ENCODE measurements around the gene PQBP1.
A peak's percentile ranks its signal among the peaks of the same experiment; 100 is the strongest.

The PQBP1 gene

DNA sequence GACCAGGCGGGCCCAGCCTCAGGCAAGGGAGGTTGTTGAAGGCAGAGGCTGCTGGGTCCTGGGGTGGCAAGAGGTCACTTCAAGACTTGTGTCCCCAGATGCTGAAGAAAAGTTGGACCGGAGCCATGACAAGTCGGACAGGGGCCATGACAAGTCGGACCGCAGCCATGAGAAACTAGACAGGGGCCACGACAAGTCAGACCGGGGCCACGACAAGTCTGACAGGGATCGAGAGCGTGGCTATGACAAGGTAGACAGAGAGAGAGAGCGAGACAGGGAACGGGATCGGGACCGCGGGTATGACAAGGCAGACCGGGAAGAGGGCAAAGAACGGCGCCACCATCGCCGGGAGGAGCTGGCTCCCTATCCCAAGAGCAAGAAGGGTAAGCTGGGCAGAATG, 4.4 kb downstream of the PQBP1 start:
- no peak for DNase-seq (ENCODE audit: low spot score)

DNA sequence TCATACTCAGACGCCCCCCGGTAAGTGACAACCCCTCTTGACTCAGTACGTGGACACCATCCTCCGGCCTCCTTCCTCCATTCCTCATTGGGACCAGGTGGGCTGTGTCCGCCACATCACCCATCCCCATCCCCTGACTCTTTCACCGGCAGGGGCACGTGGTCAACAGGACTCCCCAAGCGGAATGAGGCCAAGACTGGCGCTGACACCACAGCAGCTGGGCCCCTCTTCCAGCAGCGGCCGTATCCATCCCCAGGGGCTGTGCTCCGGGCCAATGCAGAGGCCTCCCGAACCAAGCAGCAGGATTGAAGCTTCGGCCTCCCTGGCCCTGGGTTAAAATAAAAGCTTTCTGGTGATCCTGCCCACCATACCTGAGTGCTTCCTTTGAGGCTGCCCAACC, 5.0 kb downstream of the PQBP1 start:
- DNase-seq (ENCODE audit: low spot score), result no peak

DNA sequence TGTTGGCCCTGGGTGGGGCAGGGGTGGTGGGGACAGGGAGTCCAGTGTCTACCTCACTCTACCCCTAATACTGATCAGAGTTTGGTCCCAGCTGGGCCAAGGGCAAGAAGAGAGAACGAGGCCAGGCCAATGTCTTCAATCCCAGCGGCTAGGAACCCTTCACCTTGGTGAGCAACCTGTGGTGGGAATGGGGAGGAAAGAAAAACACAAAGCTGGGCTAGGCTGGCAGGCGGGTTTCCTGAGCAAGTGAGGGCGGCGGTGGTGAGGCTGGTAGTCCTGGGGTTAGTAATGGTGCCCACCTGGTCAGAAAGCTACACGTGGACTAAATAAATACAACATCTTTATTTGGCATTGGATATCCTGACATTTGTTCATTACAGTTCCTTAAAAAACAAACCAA, 5.6 kb downstream of the PQBP1 start:
- DNase-seq (ENCODE audit: low spot score), result no peak

DNA sequence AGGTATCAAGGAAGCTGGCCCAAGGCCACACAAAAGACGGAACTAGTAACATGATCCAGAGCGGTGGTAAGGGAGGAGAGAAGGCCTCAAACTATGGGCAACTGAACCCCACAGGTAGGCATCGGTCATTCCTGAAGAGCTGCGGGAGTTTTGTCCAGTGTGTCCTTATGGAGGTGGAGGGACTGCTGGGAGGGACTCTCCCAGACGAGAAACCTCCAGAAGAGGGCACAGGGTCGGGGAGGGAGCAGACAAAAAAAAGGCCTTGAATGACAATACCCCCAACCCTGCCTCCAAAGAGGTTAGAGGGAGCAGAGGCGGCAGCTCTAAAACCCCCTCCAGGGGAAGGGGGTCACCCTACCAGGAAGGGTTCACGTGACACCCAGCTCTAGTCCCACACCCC, 6.5 kb downstream of the PQBP1 start:
- no peak for DNase-seq (ENCODE audit: low spot score)

DNA sequence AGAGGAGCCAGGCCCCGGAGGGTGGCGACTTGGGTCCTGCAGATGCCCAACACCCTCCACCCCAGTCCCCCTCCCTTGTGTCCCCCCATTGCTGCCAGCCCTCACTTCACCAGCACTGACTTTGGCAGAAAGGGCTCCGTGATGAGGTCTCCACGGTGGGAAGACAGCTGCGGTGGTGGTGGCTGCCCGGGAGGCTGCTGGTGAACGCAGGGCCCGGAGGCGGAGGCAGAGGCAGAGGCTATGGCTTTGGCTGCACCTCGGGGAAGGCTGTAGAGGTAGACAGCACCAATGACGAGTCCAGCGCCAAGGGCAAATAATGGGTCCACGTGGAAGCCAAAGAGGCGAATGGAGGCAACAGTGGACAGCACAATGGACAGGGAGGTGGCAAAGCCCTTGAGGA, 6.9 kb downstream of the PQBP1 start:
- no peak for DNase-seq (ENCODE audit: low spot score)

DNA sequence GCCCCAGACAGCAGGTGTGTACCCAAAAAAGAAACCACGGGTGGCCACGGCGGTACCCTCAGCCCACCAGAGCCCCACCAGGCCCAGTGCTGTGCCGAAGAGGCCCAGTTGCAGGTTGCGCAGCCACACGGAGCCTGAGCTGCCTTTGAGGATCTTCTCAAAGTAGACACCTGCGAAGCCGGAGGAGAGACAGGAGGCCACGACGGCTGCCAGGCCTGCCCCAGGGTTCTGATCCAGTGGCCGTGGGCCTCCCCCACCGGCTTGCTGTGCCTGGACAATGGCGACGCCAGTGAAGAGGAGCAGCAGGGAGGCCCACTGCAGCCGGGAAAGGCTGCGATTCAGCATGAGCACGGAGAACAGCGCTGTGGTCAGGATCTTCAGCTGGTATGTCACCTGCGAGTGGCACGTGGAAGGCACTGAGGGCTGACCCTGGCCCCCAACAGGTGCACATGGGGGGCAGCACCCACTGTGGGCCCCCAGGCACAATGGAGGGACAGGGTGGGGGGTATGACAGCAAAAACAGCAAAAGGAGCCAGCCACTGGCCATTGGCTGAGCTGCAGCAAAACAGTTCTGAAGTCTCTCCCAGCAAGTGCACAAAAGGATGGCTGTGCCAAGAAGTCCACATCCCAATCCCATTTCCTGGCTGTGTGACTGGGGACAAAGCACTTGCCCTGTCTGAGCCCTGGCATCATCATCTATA, 7.5 kb downstream of the PQBP1 start:
- no peak for DNase-seq (ENCODE audit: low spot score)

DNA sequence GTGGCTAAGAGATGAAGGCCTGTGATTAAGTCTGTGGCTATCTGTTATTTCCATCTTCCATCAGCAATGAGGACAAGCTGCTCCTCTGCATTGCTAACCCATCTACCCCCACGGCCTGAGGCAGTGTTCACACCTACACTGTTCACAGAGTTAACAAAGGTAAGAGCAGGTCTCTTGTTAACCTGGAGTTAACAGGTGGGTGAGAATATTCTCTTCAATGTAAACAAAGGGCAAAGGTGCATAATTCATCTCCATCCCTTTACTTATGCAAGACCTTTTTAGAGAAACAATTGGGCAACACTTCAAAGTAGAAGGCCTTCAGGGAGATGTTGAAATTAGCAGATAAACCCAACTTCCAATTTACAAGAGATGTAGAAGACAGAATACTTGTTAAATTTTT, 10.9 kb downstream of the PQBP1 start:
- DNase-seq (ENCODE audit: low spot score), result no peak

DNA sequence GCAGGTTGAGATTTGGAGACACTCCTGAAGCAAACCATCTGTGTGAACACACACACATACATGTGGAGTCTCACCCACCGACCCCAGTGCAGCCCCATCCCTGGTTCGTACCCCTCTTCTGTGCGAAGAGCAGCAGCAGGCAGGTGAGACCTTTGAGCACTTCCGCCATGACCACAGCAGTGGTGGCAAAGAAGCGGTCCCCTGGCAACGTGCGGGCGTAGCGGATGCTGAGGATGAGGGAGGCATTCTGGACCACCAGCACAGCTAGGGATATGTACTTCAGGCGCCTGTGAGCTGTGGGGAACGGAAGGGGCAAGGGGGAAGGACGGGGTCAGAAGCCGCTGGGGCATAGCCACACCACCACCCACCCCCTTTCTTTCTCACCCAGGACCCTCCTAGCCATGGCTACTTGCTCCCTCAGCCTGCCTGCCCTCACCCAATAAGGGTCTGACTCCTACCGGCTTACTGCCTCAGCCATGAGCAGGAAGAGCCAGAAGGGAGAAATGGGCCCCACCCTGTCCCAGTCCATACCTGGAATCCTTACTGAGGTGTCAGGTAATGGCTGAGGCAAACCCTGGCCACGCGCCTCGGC, 12.1 kb downstream of the PQBP1 start:
- DNase-seq (ENCODE audit: low spot score), result no peak

DNA sequence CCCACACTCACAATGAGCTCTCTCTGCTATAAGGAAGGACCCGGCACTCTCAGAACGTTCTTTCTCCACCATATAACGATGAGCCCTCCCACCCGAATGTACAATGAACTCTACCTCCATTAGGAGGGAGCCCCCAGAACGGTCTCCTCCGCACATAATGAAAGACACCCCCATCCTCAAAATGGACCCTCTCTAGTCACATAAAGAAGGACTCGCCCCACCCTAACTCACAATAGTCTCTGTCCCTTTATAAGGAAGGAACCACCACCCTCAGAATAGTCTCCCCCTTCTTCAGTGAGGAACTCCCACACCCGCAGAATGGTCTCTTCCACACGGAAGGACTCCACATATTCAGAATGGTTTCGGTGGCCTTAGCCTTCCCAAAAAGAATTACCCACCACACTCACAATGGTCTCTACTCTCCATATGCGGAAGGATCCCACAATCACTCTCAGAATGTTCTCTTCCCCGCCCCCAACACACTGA, 13.2 kb downstream of the PQBP1 start:
- DNase-seq (ENCODE audit: low spot score), result no peak

DNA sequence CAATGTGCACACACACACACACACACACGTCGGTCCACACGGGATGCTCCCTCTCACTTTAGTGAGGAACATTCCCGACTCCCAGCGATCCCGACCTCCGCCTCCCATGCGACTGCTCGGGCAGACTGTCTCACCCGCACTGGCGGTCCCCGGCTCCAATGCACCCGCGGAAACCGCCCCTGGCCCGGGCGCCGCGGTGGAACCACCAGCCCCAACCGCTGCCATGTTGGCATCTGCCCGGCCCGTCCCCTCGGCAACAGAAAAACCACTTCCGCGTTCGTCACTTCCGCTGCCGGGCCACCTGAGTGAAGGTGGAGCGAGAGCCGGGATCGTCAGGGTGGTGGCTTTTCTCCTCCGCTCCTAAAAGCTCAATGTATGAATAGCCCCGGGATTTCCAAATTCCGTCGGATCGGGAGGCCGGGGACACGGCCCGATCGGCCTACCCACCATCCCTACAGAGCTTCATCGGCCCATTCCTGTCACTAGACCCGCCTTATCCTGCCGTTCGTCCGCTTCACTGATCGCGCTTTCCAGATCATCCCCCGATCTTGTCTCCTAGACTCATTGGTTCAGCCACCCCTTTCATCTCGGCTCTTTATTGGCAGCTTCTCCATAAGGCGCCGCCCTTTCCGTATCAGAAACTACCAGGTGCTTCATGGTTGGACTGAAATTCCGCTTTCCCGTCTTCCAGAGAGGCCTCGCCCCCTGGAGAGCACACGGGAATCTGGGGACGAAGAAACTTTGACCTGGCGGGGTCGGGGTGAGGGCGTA, 13.9 kb downstream of the PQBP1 start, which contains the start of gene SLC35A2:
Gene SLC35A2 (minus strand): TSS at position 235 of the 771 bp plus-strand sequence. CDS start 10 bp downstream, at position 225.
- DNase-seq (ENCODE audit: low spot score), result peak; percentile 87

DNA sequence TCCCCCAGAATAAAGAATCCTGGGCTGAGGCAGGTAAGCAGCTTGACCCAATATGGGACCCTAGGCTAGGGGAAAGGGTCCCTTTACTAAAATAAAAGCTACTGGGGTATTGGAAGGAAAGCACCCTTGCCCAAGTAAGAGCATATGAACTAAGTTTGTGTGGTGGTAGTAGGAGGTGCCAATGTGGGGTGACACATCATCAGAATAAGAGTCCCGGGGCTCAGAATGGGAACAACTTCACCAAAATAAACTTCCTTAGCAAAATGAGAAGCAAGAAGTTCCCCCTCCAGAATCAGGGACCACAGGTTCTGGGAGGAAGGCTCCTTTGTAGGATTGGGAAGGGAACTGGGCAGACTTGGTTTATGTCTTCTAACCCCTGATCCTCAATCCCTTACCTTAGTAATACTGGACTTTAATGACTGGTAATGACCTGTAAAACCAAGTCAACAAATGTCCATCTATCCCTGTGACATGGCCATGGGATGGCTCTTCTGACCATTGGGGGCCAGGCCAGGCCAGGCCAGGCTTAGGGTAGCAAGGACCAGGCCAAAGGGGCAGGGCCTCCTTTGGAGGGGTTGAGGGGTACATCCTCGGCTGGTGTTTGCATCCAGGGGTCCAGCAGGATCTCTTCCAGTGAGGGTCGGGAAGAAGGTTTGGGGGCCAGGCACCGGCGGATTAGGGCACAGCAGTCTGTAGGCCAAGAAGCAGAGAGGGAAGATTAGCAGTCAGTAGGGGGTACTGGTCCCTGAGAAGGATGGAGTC, 16.1 kb downstream of the PQBP1 start:
- no peak for DNase-seq (ENCODE audit: low spot score)

DNA sequence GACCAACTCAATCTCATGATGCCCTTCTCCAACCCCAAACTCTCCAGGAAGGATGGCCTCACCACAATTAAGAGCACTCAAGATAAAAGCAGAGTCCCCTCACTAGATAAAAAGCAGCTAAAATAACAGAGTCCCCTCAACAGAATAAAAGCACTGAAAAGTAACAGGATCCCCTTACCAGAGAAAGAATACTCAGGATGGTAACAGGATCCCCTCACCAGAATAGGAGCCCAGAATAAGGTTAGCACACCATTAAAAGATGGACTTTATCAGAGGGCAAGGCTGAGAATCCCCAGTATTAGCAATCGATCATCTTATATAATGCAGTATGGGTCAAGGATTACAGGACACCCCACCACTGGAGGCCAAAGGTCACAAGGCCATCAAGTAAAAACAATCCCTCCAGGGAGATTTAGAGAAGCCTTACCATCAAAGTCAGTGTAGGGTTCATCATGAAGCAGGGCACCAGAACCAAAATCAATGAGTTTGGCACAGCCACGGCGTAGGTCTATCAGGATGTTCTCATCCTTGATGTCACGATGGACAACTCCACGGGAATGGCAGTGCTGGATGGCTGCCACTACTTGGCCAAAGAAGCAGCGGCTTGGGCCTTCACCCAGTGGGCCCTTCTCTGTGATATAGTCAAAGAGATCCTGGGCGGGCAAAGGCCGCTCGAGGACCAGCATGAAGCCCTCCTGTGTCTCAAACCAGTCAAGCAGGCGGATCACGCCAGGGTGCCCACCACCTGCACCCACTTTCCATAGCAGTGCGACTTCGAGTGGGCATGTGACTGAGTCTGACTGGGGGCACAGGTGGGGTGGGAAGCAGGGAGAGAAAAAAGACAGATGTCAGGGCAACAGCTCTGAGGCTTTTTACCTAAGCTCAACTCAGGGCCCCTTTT, 17.1 kb downstream of the PQBP1 start:
- no peak for DNase-seq (ENCODE audit: low spot score)

DNA sequence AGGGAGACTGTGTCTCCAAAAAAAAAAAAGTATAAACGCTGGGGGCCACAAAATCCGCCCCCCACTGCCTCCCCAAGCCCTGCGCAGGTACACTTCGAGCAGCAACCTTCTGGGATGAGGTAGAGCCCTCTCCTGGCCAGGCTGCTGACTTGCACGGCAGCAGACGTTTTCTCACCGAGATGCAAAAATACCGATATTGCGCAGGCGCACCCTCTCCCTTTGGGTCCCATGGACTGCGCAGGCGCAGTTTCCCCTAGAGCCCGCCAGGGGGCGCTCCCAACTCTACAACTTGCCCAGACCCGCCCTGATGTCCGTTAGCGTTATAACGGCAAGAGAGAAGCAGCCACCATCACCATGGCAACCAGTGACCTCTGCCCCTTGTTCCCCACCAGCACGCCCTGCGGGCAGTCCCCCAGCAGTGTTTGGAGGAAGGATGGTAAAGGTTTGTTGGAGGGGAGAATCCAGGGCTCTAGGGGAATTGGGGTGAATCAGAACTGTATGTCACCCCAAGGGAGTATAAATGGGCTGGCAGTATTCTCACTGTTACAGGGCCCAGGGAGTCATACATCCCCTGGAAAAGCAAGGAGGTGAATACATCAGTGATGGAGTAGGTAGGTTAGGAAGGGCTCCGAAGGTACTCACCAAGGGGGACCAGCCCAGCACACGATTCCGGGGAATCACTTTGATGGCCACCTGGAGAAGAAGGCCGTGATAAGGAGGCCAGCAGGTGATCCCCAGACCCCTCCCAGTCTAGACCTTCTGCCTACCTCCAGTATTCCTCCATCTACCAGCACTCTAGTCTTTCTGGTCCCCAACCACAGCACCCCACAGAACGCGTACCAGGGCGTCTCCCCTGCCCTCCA, 19.6 kb downstream of the PQBP1 start:
- peak; percentile 92 for DNase-seq (ENCODE audit: low spot score)

DNA sequence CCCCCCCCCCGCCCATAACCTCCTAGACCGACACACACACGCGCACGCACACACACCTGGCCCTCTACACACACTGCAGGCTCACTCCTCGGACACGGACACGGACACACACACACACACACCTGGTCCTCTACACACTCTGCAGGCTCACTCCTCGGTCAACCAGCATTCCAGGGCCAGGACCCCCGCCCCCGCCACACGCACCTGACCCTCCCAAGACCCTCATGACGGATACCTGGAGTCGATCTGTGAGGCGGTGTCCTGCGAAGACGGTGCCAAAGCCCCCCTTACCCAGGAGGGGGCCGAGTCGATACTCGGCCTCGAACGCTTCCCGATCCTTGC, 20.5 kb downstream of the PQBP1 start:
- DNase-seq (ENCODE audit: low spot score), result no peak

DNA sequence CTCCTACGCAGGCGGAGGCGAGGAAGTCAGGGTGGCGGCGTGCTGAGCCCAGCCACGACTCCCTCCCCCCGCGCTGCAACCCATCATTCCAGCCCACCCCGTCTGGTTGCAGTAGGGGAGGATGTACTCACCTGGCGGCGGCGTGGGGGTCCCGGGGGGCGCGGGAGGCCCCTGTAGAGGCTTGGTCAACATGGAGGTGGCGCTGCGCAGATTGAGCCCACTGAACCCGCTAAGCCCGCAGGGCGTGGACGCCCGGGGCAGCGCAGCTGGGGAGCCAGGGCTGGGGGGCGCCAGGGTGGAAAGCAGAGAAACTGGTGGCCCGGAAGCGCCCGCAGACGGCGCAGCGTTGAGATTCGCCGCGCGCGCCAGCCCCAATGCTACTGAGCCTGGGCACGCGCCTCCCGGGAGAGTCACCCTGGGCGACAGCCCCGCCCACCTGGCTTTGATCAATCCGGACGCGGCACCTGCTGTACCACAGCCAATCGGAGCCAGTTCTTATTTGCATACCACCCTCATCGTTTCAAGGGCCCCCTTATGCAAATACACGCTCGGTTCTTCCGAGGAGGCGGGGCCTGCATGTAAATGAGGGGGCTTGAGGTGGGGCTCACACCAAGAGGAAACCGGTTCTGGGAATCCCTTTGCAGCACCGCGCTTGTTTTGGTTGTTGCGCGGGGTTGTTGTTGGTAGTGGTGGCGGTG, 21.1 kb downstream of the PQBP1 start, which contains the start of gene PIM2:
Gene PIM2 (minus strand): TSS at position 382 of the 698 bp plus-strand sequence. CDS start 190 bp downstream, at position 192.
- DNase-seq (ENCODE audit: low spot score), result peak; percentile 96

DNA sequence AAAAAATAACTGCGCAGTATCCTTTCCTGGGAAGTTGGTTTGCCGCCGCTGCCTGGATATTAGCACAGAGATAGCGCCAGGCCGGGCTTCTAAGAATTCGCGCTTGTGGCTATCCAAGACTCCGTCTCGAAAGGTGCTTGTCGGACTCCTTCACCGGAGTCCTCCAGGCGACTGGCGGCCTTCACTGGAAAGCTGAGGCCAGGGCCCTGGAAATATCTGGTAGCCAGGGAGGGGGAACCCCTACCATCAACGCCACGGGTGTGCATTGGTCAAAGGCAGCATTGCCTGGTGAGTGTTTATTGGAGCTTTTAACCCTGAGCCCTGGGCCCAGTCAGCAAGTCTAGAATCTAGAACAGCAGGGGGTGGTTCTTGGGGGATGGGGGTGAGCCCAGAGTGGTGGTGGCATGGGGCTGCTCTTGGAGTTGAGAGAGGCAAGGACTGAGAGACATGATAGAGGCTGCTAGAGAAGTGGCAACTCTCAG, 21.7 kb downstream of the PQBP1 start:
- no peak for DNase-seq (ENCODE audit: low spot score)

DNA sequence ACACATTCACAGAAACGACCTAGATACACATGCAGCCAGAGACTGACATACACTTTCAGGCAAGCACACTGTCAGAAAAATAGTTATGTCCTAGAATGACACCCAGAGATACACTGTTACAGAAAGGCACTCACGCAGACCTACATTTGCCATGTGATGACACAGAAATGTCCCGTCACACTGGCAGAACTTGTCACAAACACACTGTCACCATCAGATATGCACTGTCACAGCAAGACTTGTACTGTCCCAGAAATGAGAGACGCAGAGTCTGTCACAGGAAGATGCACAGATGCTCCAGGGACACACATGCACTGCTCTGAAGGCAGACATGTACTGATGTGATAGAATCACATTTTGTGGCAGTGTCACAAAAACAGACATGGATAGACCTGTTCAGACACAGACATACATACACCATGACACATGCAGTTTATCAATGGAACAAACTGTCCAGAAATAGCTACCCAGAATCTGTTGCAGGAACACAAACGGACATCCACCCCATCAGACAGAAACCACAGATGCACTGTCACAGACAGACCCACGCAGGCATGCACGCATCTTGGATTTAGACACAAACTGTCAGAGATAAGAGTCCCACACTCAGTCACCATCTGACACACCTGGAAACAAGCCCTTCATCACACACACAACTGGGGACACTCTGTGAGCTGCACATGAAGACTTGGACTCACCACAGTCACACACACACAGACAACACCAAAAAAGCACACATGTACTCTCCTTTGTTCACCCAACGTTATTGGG, 22.4 kb downstream of the PQBP1 start:
- no peak for DNase-seq (ENCODE audit: low spot score)

DNA sequence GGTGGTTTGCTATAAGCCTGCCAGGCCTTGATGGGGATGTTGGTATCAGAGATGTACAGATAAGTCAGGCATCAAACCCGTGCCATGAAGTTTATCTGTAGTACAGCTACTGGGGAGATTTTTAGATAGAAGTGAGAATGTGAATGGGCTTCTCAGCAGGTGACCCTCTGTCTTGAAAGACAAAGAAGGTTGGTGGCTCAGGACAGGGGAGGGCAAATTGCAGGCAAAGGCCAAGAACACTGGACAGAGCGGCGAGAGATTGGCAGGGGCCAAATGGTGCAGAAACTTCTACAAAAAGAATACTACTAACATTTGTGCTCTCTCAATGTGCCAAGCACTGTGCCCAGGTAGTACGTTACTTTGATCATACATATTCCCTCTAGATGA, 23.0 kb downstream of the PQBP1 start:
- no peak for DNase-seq (ENCODE audit: low spot score)

DNA sequence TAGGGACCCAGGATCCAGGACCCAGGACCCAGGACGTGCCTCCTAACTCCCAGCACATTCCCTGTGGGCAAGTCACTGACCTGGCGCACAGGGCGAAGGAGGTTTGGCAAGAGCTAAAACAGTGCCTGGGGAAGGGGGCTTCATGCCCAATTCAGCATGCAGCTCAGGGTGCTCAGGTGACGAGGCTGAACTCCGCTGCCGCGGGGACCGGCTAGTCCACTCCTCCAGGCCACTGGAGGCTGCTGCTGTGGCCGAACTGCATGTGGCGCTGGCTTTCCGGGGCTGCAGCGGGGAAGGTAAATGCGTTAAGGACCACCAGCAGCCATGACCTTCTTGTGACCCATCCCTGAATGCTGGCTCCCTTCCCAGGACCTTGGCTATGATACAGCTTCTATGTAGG, 26.0 kb downstream of the PQBP1 start:
- no peak for DNase-seq (ENCODE audit: low spot score)
